H1 (cell line): ENCODE results near the gene SLC48A1. TPM values are rescaled to one million over a fixed set of nuclear protein-coding genes. Genes with fewer than 3 reads are reported as not detected.

Experiments used
- CTCF ChIA-PET: fragments of 300-600 bp; sonication (Branson Sonifier 250); formaldehyde crosslinking; loops from one replicate; lab custom pipeline; 2021; ENCODE audit not compliant: partially characterized antibody; lab: Charles Lee
- POLR2A ChIA-PET: fragments of 300-600 bp; sonication (Branson Sonifier 250); formaldehyde crosslinking; loops from one replicate; lab custom pipeline; 2021; ENCODE audit warnings: inconsistent platforms; ENCODE audit not compliant: partially characterized antibody; lab: Charles Lee
- DNase-seq, 2 experiments: peaks; one replicate each; pipeline versions ENCODE4 v3.0.0 to v3.0.0-alpha.2; 2010 to 2022; ENCODE audit warnings: low spot score in 2 of 2, low read depth in 1 of 2, mixed read lengths in 1 of 2
- FAIRE-seq: peaks from 2 replicates; lab custom pipeline; 2011; peaks lifted over from hg19 to GRCh38; lab: Jason Lieb, UNC
- H2AFZ ChIP-seq: 2 replicates; pipeline ENCODE4 v1.8.1; 2012; ENCODE audit warnings: low read length, inconsistent platforms
- H2AK5ac ChIP-seq: 2 replicates; pipeline ENCODE4 v1.6.1; 2013; ENCODE audit warnings: low read depth, low read length
- H2BK120ac ChIP-seq: replicated peaks from 2 replicates; pipeline ENCODE3; 2013; ENCODE audit warnings: low read depth, low read length, inconsistent platforms
- H2BK12ac ChIP-seq: 2 replicates; pipeline ENCODE4 v1.6.1; 2013; ENCODE audit warnings: low read depth, low read length
- H2BK15ac ChIP-seq: 2 replicates; pipeline ENCODE4 v1.6.1; 2013; ENCODE audit warnings: low read length
- H2BK20ac ChIP-seq: 2 replicates; pipeline ENCODE4 v1.6.1; 2013; ENCODE audit warnings: low read length
- H2BK5ac ChIP-seq: 2 replicates; pipeline ENCODE4 v1.6.1; 2013; ENCODE audit warnings: low read depth, low read length
- H3K14ac ChIP-seq: 2 replicates; pipeline ENCODE4 v1.6.1; 2013; ENCODE audit warnings: inconsistent platforms; ENCODE audit not compliant: insufficient read length
- H3K18ac ChIP-seq: 2 replicates; pipeline ENCODE4 v1.6.1; 2013; ENCODE audit warnings: low read length; ENCODE audit errors: extremely low read depth
- H3K23ac ChIP-seq: 2 replicates; pipeline ENCODE4 v1.6.1; 2013; ENCODE audit warnings: inconsistent platforms; ENCODE audit not compliant: insufficient read length
- H3K23me2 ChIP-seq: 2 replicates; pipeline ENCODE4 v1.6.1; 2013; ENCODE audit warnings: low read depth, low read length
- H3K27ac ChIP-seq: 2 replicates; pipeline ENCODE4 v1.6.1; 2011; ENCODE audit warnings: low read depth, low read length, inconsistent platforms
- H3K27me3 ChIP-seq, 4 experiments: replicated peaks in 1 of 4; 1 replicate in 1 of 4; 2 replicates in 3 of 4; pipeline versions ENCODE4 v1.6.1 to v1.8.1; 2011 to 2013; ENCODE audit warnings: low read length in 3 of 4, mild to moderate bottlenecking in 3 of 4, inconsistent platforms in 2 of 4, mixed read lengths in 2 of 4, moderate library complexity in 1 of 4; ENCODE audit not compliant: control insufficient read depth in 3 of 4, insufficient read depth in 3 of 4; ENCODE audit errors: extremely low read depth in 1 of 4
- H3K36me3 ChIP-seq, 4 experiments: 2 replicates each; pipeline versions ENCODE4 v1.6.1 to v1.8.1; 2011 to 2013; ENCODE audit warnings: mild to moderate bottlenecking in 4 of 4, low read length in 3 of 4, moderate library complexity in 2 of 4, control low read depth in 1 of 4, inconsistent platforms in 1 of 4; ENCODE audit not compliant: insufficient read depth in 4 of 4, control insufficient read depth in 2 of 4
- H3K4ac ChIP-seq: replicated peaks from 2 replicates; pipeline ENCODE3; 2013; ENCODE audit warnings: low read length, low read depth, mixed read lengths, inconsistent platforms; ENCODE audit not compliant: insufficient read length
- H3K4me1 ChIP-seq, 4 experiments: replicated peaks in 1 of 4; 1 replicate in 1 of 4; 2 replicates in 3 of 4; pipeline versions ENCODE4 v1.6.1 to v1.8.1; 2011 to 2013; ENCODE audit warnings: low read length in 3 of 4, inconsistent platforms in 2 of 4, mixed read lengths in 1 of 4; ENCODE audit not compliant: insufficient read depth in 4 of 4, control insufficient read depth in 3 of 4
- H3K4me2 ChIP-seq, 2 experiments: 2 replicates each; pipeline versions ENCODE4 v1.6.1 to v1.8.1; 2011 to 2013; ENCODE audit warnings: low read depth in 2 of 2, low read length in 2 of 2, control low read depth in 1 of 2, inconsistent platforms in 1 of 2, mild to moderate bottlenecking in 1 of 2; ENCODE audit not compliant: insufficient read depth in 1 of 2
- H3K4me3 ChIP-seq, 4 experiments: fragments of 200-600, 300-600 bp in 1 of 4; sonication (generic), shearing (Covaris generic), sonication (Bioruptor Twin) in 1 of 4; 2 replicates each; pipeline versions ENCODE4 v1.5.1 to v1.8.1; 2011 to 2016; ENCODE audit warnings: low read length in 4 of 4, low read depth in 3 of 4, control low read depth in 2 of 4, inconsistent platforms in 2 of 4, mild to moderate bottlenecking in 2 of 4, mixed read lengths in 1 of 4, moderate library complexity in 1 of 4; ENCODE audit not compliant: insufficient read depth in 2 of 4; ENCODE audit errors: extremely low read depth in 1 of 4
- H3K56ac ChIP-seq: replicated peaks from 2 replicates; pipeline ENCODE3; 2013; ENCODE audit warnings: low read depth, mild to moderate bottlenecking, mixed read lengths, low read length, inconsistent platforms; ENCODE audit not compliant: insufficient read length
- H3K79me1 ChIP-seq: 2 replicates; pipeline ENCODE4 v1.6.1; 2013; ENCODE audit warnings: low read depth, low read length, control low read depth
- H3K79me2 ChIP-seq, 2 experiments: 2 replicates each; pipeline versions ENCODE4 v1.6.1 to v1.8.1; 2012 to 2013; ENCODE audit warnings: low read length in 2 of 2, mild to moderate bottlenecking in 2 of 2, inconsistent platforms in 1 of 2; ENCODE audit not compliant: insufficient read depth in 2 of 2, control insufficient read depth in 1 of 2
- H3K9ac ChIP-seq, 4 experiments: replicated peaks in 1 of 4; 1 replicate in 1 of 4; 2 replicates in 3 of 4; pipeline versions ENCODE4 v1.6.1 to v1.8.1; 2011 to 2013; ENCODE audit warnings: low read depth in 3 of 4, low read length in 3 of 4, control low read depth in 2 of 4, mild to moderate bottlenecking in 2 of 4, moderate library complexity in 2 of 4, inconsistent platforms in 1 of 4; ENCODE audit errors: extremely low read depth in 1 of 4
- H3K9me3 ChIP-seq, 2 experiments: 2 replicates each; pipeline versions ENCODE4 v1.6.1 to v1.8.1; 2012 to 2013; ENCODE audit warnings: mild to moderate bottlenecking in 2 of 2, moderate library complexity in 2 of 2, control low read depth in 1 of 2, inconsistent platforms in 1 of 2, low read depth in 1 of 2, low read length in 1 of 2, mixed read lengths in 1 of 2; ENCODE audit not compliant: insufficient read depth in 2 of 2
- H4K20me1 ChIP-seq, 2 experiments: replicated peaks in 1 of 2; 2 replicates each; pipeline versions ENCODE3 to v1.8.1; 2011 to 2013; ENCODE audit warnings: inconsistent platforms in 2 of 2, low read length in 2 of 2, mild to moderate bottlenecking in 1 of 2; ENCODE audit not compliant: insufficient read depth in 2 of 2, control insufficient read depth in 1 of 2
- H4K5ac ChIP-seq: 2 replicates; pipeline ENCODE4 v1.6.1; 2013; ENCODE audit warnings: low read length, low read depth, mixed read lengths, inconsistent platforms; ENCODE audit not compliant: insufficient read length
- H4K8ac ChIP-seq: 2 replicates; pipeline ENCODE4 v1.8.0; 2013; ENCODE audit warnings: mild to moderate bottlenecking, moderate library complexity, low read length, inconsistent platforms; ENCODE audit not compliant: insufficient read depth; ENCODE audit errors: extremely low read depth
- H4K91ac ChIP-seq: replicated peaks from 2 replicates; pipeline ENCODE3; 2013; ENCODE audit warnings: low read length, mixed read lengths, inconsistent platforms; ENCODE audit not compliant: insufficient read length
- BCL11A ChIP-seq, 2 experiments: IDR thresholded peaks; one replicate each; pipeline ENCODE4 v1.6.1; 2011; ENCODE audit warnings: low read depth in 2 of 2, low read length in 2 of 2, mild to moderate bottlenecking in 2 of 2
- CBX5 ChIP-seq: fragments of 300-800, 300-1000 bp; sonication (generic); IDR thresholded peaks from 2 replicates; pipeline ENCODE4 v1.7.1; 2016; ENCODE audit warnings: antibody characterized with exemption, low read length, low read depth
- CEBPB ChIP-seq: IDR thresholded peaks from 2 replicates; pipeline ENCODE4 v1.6.1; 2012; ENCODE audit warnings: low read depth, low read length
- CHD1 ChIP-seq: IDR thresholded peaks from 2 replicates; pipeline ENCODE4 v1.6.1; 2012; ENCODE audit warnings: low read depth, low read length, improper control_type of control experiment
- CREB1 ChIP-seq: IDR thresholded peaks from 2 replicates; pipeline ENCODE4 v1.6.1; 2012; ENCODE audit warnings: inconsistent platforms
- HDAC2 ChIP-seq, 2 experiments: fragments of 300-600 bp in 1 of 2; sonication (generic) in 1 of 2; IDR thresholded peaks; 2 replicates each; pipeline ENCODE4 v1.6.1; 2011 to 2012; ENCODE audit warnings: low read depth in 2 of 2, low read length in 2 of 2, mild to moderate bottlenecking in 2 of 2, moderate library complexity in 2 of 2, borderline replicate concordance in 1 of 2, inconsistent platforms in 1 of 2
- JUND ChIP-seq: IDR thresholded peaks from 2 replicates; pipeline ENCODE4 v1.6.1; 2011; ENCODE audit warnings: mild to moderate bottlenecking, improper control_type of control experiment, low read length
- MAX ChIP-seq: IDR thresholded peaks from 2 replicates; pipeline ENCODE4 v1.6.1; 2012; ENCODE audit warnings: inconsistent platforms
- RXRA ChIP-seq: IDR thresholded peaks from 2 replicates; pipeline ENCODE4 v1.6.1; 2011; ENCODE audit warnings: low read depth, mild to moderate bottlenecking, low read length, moderate library complexity; ENCODE audit not compliant: insufficient read depth
- SRF ChIP-seq: IDR thresholded peaks from 2 replicates; pipeline ENCODE4 v1.6.1; 2011; ENCODE audit warnings: mild to moderate bottlenecking, low read depth, low read length, moderate library complexity
- SUZ12 ChIP-seq: fragments of 200-600 bp; sonication (generic); IDR thresholded peaks from 2 replicates; pipeline ENCODE4 v1.6.1; 2012; ENCODE audit warnings: mild to moderate bottlenecking, inconsistent platforms, low read length, moderate library complexity, mixed read lengths
- USF2 ChIP-seq: IDR thresholded peaks from 2 replicates; pipeline ENCODE4 v1.6.1; 2011; ENCODE audit warnings: low read length, improper control_type of control experiment
- WGBS, 2 experiments: shearing (Covaris generic) in 1 of 2; methylation state at CpG; one replicate each; pipeline versions ENCODE4 v1.1.6 to v1.1.7; 2013 to 2015; ENCODE audit warnings: low lambda C conversion rate in 2 of 2, mixed read lengths in 2 of 2, inconsistent platforms in 1 of 2, low coverage in 1 of 2, missing lambda C conversion rate in 1 of 2; ENCODE audit not compliant: insufficient replicate concordance in 2 of 2, insufficient coverage in 1 of 2, insufficient read length in 1 of 2; ENCODE audit errors: extremely low coverage in 1 of 2, missing lambda C conversion rate in 1 of 2; 5-methylcytosine and 5-hydroxymethylcytosine counted together
- polyA plus RNA-seq, 7 experiments: library from polyadenylated mRNA; depleted of rRNA in 3 of 7; stranded (reverse) in 5 of 7; unstranded in 2 of 7; fragments of >200 nt in 5 of 7; fragments of 200-250 nt in 2 of 7; gene quantifications; 1 replicate in 5 of 7; 2 replicates in 1 of 7; 4 replicates in 1 of 7; pipeline versions ENCODE4 v1.2.1 to v1.2.3, GENCODE V29; 2011 to 2013; ENCODE audit warnings: missing spikeins in 2 of 7, mixed read lengths in 2 of 7
- total RNA-seq: library from RNA; stranded (reverse); fragmentation: NEBNext Ultra II Directional; extraction: Animal tissue kit (Norgen Biotek cat#: 25700); gene quantifications from 2 replicates; pipeline ENCODE4 v1.2.1, GENCODE V29; 2021

Gene SLC48A1
- total and polyA plus RNA-seq, 2 of the 8 experiments (the other 6 are each of a cell fraction or from before 2014, with no cell fraction given), result 9.5 to 14.1 TPM

- H4K8ac ChIP-seq, result no peak overlapping the region
- peak overlapping the region; percentile 10; the same call in 1 of the 2 replicates for H2BK20ac ChIP-seq
- no peak overlapping the region for H4K5ac ChIP-seq
- H2AK5ac ChIP-seq, result no peak overlapping the region
- ChIA-PET CTCF (interaction anchor here (0.7 to 64.6 kb wide), 5 partner anchors 17 to 86 kb away, joined by 3 to 2442 read pairs (median 7); partner anchors contain the start of genes ENDOU and SLC48A1), POLR2A (interaction anchor here (0.9 to 1.7 kb wide), 8 partner anchors 9 to 85 kb away, joined by 3 to 4 read pairs (median 3); partner anchors contain the start of gene SLC48A1)
- H3K4me2 ChIP-seq, result no peak overlapping the region
- H3K4me1 ChIP-seq, result peaks cover 7 to 16% (median 10%) of the 10 kb centered on the region in 4 experiments
- no peak overlapping the region for H2AFZ ChIP-seq
- H2BK12ac ChIP-seq, result peak overlapping the region; percentile 63; the same call in 1 of the 2 replicates
- 92% methylated on average over 7 of the region's 7 CpGs; no CpG with 5 or more reads in 1 of the 2 experiments for WGBS, 2 experiments
- no peaks in the 10 kb centered on the region for H3K23me2 ChIP-seq
- DNase-seq, result no peak
- no peak overlapping the region for H3K56ac ChIP-seq
- H4K20me1 ChIP-seq, result no peaks in the 10 kb centered on the region
- no peak for FAIRE-seq
- H3K9me3 ChIP-seq, result no peaks in the 10 kb centered on the region
- H2BK120ac ChIP-seq, result peak overlapping the region; percentile 61
- H4K91ac ChIP-seq, result peak overlapping the region; percentile 90
- no peak overlapping the region for H3K14ac ChIP-seq
- H3K23ac ChIP-seq, result no peak overlapping the region
- H2BK15ac ChIP-seq, result no peak overlapping the region
- H3K27me3 ChIP-seq, result no peaks in the 10 kb centered on the region
- no peaks in the 10 kb centered on the region for H3K79me1 ChIP-seq
- no peak overlapping the region for H3K4ac ChIP-seq
- H3K79me2 ChIP-seq, result no peaks in the 10 kb centered on the region
- H3K9ac ChIP-seq, result peak overlapping the region in 1 of 4 experiments; percentile 22; a peak in 1 of 7 replicates
- no peak overlapping the region for H3K18ac ChIP-seq
- peak overlapping the region; percentile 69; the same call in 1 of the 2 replicates for H2BK5ac ChIP-seq
- no peak overlapping the region for H3K4me3 ChIP-seq
- no peak overlapping the region for H3K27ac ChIP-seq
- H3K36me3 ChIP-seq, result no peaks in the 10 kb centered on the region
- TF ChIP-seq JUND, result no peak
- TF ChIP-seq RXRA, result no peak
- TF ChIP-seq CHD1, result no peak
- TF ChIP-seq HDAC2 (IDR thresholded peaks at IDR 0.05; ENCODE audit: borderline replicate concordance in 1 of 2, low read depth in 2 of 2, low read length in 2 of 2), result no peak
- no peak for TF ChIP-seq CREB1
- TF ChIP-seq SRF, result no peak
- TF ChIP-seq USF2, result no peak
- TF ChIP-seq CBX5, result no peak
- no peak for TF ChIP-seq CEBPB
- TF ChIP-seq MAX, result no peak
- no peak for TF ChIP-seq BCL11A (IDR thresholded peaks at IDR 0.05; ENCODE audit: low read depth in 2 of 2, low read length in 2 of 2)
- TF ChIP-seq SUZ12, result no peak
Measured at GRCh38 chr12:47752552-47752951, 20.5 kb upstream of the SLC48A1 start.
